Upper lobe of left lung (tissue), 6 donors: ENCODE measurements around the gene BANF1. TPM values are rescaled to one million over a fixed set of nuclear protein-coding genes. Genes with fewer than 3 reads are reported as not detected.
A peak's percentile ranks its signal among the peaks of the same experiment; 100 is the strongest.

Experiments used
- ATAC-seq, 2 donors: fragments of 200-7000 bp; cut with Tn5 transposase; one replicate each; pipeline ENCODE4 v1.9.1; 2022; ENCODE audit warnings: mild to moderate bottlenecking in 2 of 2, moderate library complexity in 2 of 2; ENCODE audit not compliant: low FRiP score in 2 of 2
- DNase-seq, 2 donors: peaks; one replicate each; pipeline ENCODE4 v3.0.0-alpha.2; 2019 to 2020
- H3K27ac ChIP-seq, 4 donors: fragments of 200-600 bp; sonication (generic); one replicate each; pipeline ENCODE4 v1.5.1; 2016 to 2019
- H3K27me3 ChIP-seq, 4 donors: fragments of 200-600 bp; sonication (generic); one replicate each; pipeline ENCODE4 v1.5.1; 2017 to 2019
- H3K36me3 ChIP-seq, 4 donors: fragments of 200-600 bp; sonication (generic); one replicate each; pipeline ENCODE4 v1.5.1; 2016 to 2019
- H3K4me1 ChIP-seq, 4 donors: fragments of 200-600 bp; sonication (generic); one replicate each; pipeline ENCODE4 v1.5.1; 2018 to 2019
- H3K4me3 ChIP-seq, 4 donors: fragments of 200-600 bp; sonication (generic); one replicate each; pipeline ENCODE4 v1.5.1; 2017 to 2019; ENCODE audit warnings: mild to moderate bottlenecking in 2 of 4, moderate library complexity in 1 of 4
- H3K9me3 ChIP-seq, 4 donors: fragments of 200-600 bp; sonication (generic); one replicate each; pipeline ENCODE4 v1.5.1; 2018 to 2019
- EP300 ChIP-seq, 4 donors: sonication (generic); formaldehyde crosslinking; IDR thresholded peaks; one replicate each; pipeline ENCODE4 v1.5.1; 2017; ENCODE audit warnings: antibody characterized with exemption in 4 of 4, control low read depth in 2 of 4
- POLR2A ChIP-seq, 4 donors: fragments of 450-650 bp; IDR thresholded peaks; one replicate each; pipeline ENCODE4 v1.5.1; 2016 to 2017; ENCODE audit warnings: antibody characterized with exemption in 4 of 4, mild to moderate bottlenecking in 2 of 4
- POLR2AphosphoS5 ChIP-seq, 2 donors: sonication (generic); formaldehyde crosslinking; IDR thresholded peaks; one replicate each; pipeline ENCODE4 v1.5.1; 2017; ENCODE audit warnings: antibody characterized with exemption in 2 of 2
- WGBS, 2 donors: methylation state at CpG; one replicate each; pipeline ENCODE4 v1.1.5; 2017 to 2018; 5-methylcytosine and 5-hydroxymethylcytosine counted together
- total RNA-seq, 6 donors: library from RNA; depleted of rRNA in 4 of 6; stranded (reverse); fragments of >200 nt in 4 of 6; gene quantifications; one replicate each; pipeline versions ENCODE4 v1.1.0 to v1.2.1, GENCODE V29; 2016 to 2021
- TF ChIP-seq, protein P1 (sequence below), 6 experiments: fragments of 450-650 bp in 4 of 6; fragments of 200-600 bp in 2 of 6; sonication (generic) in 2 of 6; IDR thresholded peaks; one replicate each; pipeline ENCODE4 v1.5.1; 2016 to 2019; ENCODE audit warnings: antibody characterized with exemption in 6 of 6
- donor health status: DM: no; HTN: no; CAD: no; lungs with moderate emphysema.
- donor health status: DM: no; HTN: yes; CAD: no; lungs with severe emphysema.

BANF1 gene
- total RNA-seq, 6 donors from 2014 or later: 32.5 to 201 (median 53.8) TPM

DNA sequence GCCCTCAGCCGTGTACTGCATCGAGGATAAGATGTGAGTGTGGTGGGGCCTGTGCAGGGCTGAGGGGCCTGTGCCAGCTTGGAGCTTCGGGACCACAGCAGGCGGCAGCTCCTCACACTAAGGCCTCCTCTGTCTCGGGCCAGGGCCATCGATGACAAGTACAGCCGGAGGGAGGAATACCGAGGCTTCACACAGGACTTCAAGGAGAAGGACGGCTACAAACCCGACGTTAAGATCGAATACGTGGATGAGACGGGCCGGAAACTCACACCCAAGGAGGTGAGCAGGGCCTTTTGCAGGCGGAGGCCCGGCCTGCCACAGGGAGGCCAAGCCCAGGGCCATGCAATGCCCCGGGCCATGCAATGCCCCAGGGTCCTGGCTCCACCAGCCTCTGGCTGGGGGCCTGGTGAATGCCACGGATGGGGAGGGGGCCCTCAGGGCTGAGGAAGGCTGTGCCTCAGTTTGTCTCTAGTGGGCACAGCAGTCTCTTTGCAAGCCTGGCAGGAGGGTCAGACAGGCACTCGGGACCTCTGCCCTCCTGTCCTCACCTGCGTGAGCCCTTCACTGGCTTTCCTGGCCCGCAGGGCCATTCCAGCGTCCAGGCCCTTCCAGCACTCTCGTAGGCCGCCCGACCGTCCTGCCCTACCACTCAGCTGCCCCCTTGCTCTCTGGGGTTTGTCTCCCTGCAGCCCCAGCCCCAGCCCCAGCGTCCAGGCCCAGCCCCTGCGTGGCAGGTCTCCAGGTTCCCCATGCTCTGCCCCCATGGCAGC lies 24.5 kb upstream of the BANF1 start:
- Histone ChIP-seq H3K9me3 (no peaks in the 10 kb centered on the region), H3K4me1 (no peaks in the 10 kb centered on the region), H3K4me3 (no peak overlapping the region), H3K27me3 (no peaks in the 10 kb centered on the region), H3K36me3 (peaks cover 11 to 51% (median 42%) of the 10 kb centered on the region in 4 donors), H3K27ac (no peak overlapping the region)
- 91 to 95% methylated on average over 24 to 28 of the region's 29 CpGs for WGBS, 2 donors
- TF ChIP-seq EP300 (IDR thresholded peaks at IDR 0.05) (no peak), POLR2AphosphoS5 (IDR thresholded peaks at IDR 0.05) (no peak)
- TF ChIP-seq, protein P1, sequence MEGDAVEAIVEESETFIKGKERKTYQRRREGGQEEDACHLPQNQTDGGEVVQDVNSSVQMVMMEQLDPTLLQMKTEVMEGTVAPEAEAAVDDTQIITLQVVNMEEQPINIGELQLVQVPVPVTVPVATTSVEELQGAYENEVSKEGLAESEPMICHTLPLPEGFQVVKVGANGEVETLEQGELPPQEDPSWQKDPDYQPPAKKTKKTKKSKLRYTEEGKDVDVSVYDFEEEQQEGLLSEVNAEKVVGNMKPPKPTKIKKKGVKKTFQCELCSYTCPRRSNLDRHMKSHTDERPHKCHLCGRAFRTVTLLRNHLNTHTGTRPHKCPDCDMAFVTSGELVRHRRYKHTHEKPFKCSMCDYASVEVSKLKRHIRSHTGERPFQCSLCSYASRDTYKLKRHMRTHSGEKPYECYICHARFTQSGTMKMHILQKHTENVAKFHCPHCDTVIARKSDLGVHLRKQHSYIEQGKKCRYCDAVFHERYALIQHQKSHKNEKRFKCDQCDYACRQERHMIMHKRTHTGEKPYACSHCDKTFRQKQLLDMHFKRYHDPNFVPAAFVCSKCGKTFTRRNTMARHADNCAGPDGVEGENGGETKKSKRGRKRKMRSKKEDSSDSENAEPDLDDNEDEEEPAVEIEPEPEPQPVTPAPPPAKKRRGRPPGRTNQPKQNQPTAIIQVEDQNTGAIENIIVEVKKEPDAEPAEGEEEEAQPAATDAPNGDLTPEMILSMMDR (IDR thresholded peaks at IDR 0.05): no peak
- DNase-seq: peak in 1 of 2 donors; percentile 78
- ATAC-seq: no peak

DNA sequence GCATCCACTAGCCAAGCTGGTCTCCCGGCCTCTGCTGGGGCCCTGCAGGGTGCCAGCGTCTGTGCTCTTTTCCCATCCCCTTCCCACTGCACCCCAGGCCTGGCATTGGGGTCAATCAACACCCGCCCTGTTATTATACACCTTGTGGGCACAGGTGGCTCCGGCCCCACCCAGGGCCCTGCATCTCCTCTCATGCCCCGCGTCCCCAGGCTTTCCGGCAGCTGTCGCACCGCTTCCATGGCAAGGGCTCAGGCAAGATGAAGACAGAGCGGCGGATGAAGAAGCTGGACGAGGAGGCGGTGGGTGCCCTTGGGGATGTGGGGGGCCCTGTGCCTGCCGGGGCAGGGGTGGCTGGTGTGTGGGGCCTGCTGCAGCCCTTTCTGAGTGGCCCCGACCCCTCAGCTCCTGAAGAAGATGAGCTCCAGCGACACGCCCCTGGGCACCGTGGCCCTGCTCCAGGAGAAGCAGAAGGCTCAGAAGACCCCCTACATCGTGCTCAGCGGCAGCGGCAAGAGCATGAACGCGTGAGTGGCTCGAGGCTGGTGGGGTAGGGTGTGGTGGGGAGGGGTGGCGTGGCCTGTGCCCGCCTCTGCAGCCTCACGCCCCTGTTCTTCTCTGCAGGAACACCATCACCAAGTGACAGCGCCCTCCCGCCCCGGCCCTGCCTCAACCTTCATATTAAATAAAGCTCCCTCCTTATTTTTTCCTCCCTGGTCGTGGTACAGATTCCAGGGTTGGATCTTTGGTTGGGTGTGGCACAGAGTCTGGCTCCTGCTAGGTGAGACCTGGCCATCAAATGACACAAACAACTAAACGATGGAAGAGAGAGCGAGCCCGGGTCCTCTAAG lies 23.7 kb upstream of the BANF1 start:
- WGBS, 2 donors: 93 to 97% methylated on average over 34 of the region's 34 CpGs
- ATAC-seq (no peak), DNase-seq (peak in 1 of 2 donors; percentile 72)
- H3K27me3 ChIP-seq: no peaks in the 10 kb centered on the region
- no peak overlapping the region for H3K27ac ChIP-seq
- no peak for TF ChIP-seq EP300 (IDR thresholded peaks at IDR 0.05)
- TF ChIP-seq, protein P1 (IDR thresholded peaks at IDR 0.05): no peak
- no peaks in the 10 kb centered on the region for H3K9me3 ChIP-seq
- peaks cover 11 to 45% (median 38%) of the 10 kb centered on the region in 4 donors for H3K36me3 ChIP-seq
- H3K4me3 ChIP-seq: no peak overlapping the region
- H3K4me1 ChIP-seq: no peaks in the 10 kb centered on the region

DNA sequence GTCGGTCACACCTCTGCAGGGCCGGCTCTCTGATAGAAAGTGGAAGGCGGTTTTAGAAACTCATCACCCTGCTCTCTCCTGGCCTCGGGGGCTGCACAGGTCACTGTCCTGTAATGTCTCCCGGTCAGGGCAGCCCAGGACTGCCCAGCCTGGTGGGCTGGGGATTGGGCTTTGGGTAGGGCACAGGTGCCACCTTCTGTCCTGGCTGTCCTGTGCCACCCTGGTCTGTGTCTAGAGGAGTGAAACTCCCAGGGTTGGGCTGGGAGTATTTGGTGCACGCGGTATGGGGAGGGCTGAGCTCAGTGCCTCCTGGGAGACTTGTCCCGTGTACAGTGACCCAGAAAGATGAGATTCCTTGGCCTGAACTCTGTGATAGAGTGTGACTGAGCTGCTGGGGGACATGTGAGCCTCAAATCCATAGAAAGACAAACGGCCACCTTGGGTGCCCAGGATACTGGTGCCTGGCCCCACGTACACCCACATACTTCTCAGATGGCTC lies 23.0 kb upstream of the BANF1 start:
- 82 to 90% methylated on average over 7 to 10 of the region's 10 CpGs for WGBS, 2 donors
- TF ChIP-seq, protein P1 (IDR thresholded peaks at IDR 0.05): no peak
- Histone ChIP-seq H3K4me3 (no peak overlapping the region), H3K27me3 (no peaks in the 10 kb centered on the region), H3K36me3 (peaks cover 11 to 42% (median 37%) of the 10 kb centered on the region in 4 donors), H3K9me3 (no peaks in the 10 kb centered on the region), H3K4me1 (no peaks in the 10 kb centered on the region), H3K27ac (no peak overlapping the region)
- ATAC-seq (no peak), DNase-seq (no peak)

DNA sequence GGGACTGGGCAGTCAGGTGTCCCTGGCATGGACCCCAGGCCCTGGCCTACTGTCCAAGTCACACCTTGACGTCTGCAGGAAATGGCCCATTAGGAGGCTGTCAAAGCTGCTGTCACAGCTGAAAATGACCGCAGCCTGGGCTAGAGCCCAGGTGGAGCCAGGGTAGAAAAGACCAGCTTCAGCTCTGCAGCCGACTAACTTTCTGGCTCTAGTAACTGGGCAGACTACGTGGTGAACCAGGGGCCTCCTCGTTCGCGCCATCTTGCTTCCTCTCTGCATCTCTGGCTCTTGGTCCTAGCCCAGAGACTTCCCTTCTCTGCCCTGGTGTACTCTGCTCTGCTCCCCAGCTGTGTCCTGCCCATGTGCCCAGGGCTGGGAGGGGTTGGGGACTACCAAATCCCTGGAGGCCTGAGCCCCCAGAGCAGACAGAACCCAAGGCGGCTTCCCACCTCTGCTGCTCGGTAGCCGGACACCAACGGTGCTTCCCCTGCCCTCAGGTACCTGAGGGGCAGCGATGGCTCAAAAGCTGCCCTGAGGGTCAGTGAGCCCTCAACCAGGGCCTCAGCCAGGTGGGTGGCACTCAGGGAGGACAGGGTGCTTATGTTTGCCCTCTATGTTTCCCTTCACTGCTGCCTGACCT lies 21.1 kb upstream of the BANF1 start:
- 76 to 80% methylated on average over 9 to 11 of the region's 12 CpGs for WGBS, 2 donors
- Histone ChIP-seq H3K4me3 (no peak overlapping the region), H3K9me3 (no peaks in the 10 kb centered on the region), H3K27ac (no peak overlapping the region), H3K27me3 (no peaks in the 10 kb centered on the region), H3K4me1 (no peaks in the 10 kb centered on the region), H3K36me3 (peaks cover 11 to 39% (median 34%) of the 10 kb centered on the region in 4 donors)
- TF ChIP-seq POLR2AphosphoS5 (IDR thresholded peaks at IDR 0.05) (no peak), POLR2A (IDR thresholded peaks at IDR 0.05) (no peak), EP300 (IDR thresholded peaks at IDR 0.05) (no peak)
- TF ChIP-seq, protein P1 (IDR thresholded peaks at IDR 0.05): no peak
- DNase-seq: peak in 1 of 2 donors; percentile 26
- no peak for ATAC-seq
